CD4-positive, alpha-beta T cell treated with Interleukin-6 for 4 hours (primary cell): ENCODE results near the gene PROK2.

ENCODE experiments used
- DNase-seq: peaks from one replicate; pipeline ENCODE4 v3.0.0-alpha.2; 2020; ENCODE audit warnings: mixed read lengths

Gene PROK2

GRCh38 chr3:71784914-71785531 lies at the start of gene PROK2:
Gene PROK2 (minus strand): TSS chr3:71785148. CDS start chr3:71785052, 96 bp downstream.
- peak; percentile 35 for DNase-seq

- DNase-seq = no peak
Measured at GRCh38 chr3:71831599-71831998, 46.7 kb upstream of the PROK2 start.

GRCh38 chr3:71825551-71826283 lies 40.8 kb upstream of the PROK2 start:
- no peak for DNase-seq

- DNase-seq = no peak
Measured at GRCh38 chr3:71821116-71821515, 36.2 kb upstream of the PROK2 start.

GRCh38 chr3:71817262-71817661 lies 32.3 kb upstream of the PROK2 start:
- no peak for DNase-seq

- no peak for DNase-seq
Measured at GRCh38 chr3:71816767-71817156, 31.8 kb upstream of the PROK2 start.

- DNase-seq = no peak
Measured at GRCh38 chr3:71815340-71816067, 30.6 kb upstream of the PROK2 start.

- no peak for DNase-seq
Measured at GRCh38 chr3:71813704-71814103, 28.8 kb upstream of the PROK2 start.

GRCh38 chr3:71813073-71813472 lies 28.1 kb upstream of the PROK2 start:
- DNase-seq = no peak

- no peak for DNase-seq
Measured at GRCh38 chr3:71810056-71810455, 25.1 kb upstream of the PROK2 start.

- no peak for DNase-seq
Measured at GRCh38 chr3:71809321-71810026, 24.5 kb upstream of the PROK2 start.

GRCh38 chr3:71806736-71807135 lies 21.8 kb upstream of the PROK2 start:
- DNase-seq = no peak

- DNase-seq = no peak
Measured at GRCh38 chr3:71805691-71806090, 20.7 kb upstream of the PROK2 start.

- no peak for DNase-seq
Measured at GRCh38 chr3:71805199-71805598, 20.3 kb upstream of the PROK2 start.

GRCh38 chr3:71803248-71803647 lies 18.3 kb upstream of the PROK2 start:
- DNase-seq = no peak

- DNase-seq = no peak
Measured at GRCh38 chr3:71801986-71802385, 17.0 kb upstream of the PROK2 start.

GRCh38 chr3:71800023-71800422 lies 15.1 kb upstream of the PROK2 start:
- no peak for DNase-seq

GRCh38 chr3:71797455-71797854 lies 12.5 kb upstream of the PROK2 start:
- DNase-seq = no peak

- DNase-seq = no peak
Measured at GRCh38 chr3:71796290-71796689, 11.3 kb upstream of the PROK2 start.

GRCh38 chr3:71791634-71792033 lies 6.7 kb upstream of the PROK2 start:
- no peak for DNase-seq

GRCh38 chr3:71789922-71790321 lies 5.0 kb upstream of the PROK2 start:
- no peak for DNase-seq

GRCh38 chr3:71787851-71788405 lies 3.0 kb upstream of the PROK2 start:
- DNase-seq = no peak

GRCh38 chr3:71786551-71786950 lies 1.6 kb upstream of the PROK2 start:
- DNase-seq = no peak
